ENCODE data around the gene PNKP. TPM values are rescaled to one million over a fixed set of nuclear protein-coding genes. Genes with fewer than 3 reads are reported as not detected.

PNKP gene
- polyA plus RNA-seq, 1 donor from 2014 or later = 43.1 TPM

- no peaks in the 10 kb centered on the region for H3K9me2 ChIP-seq (ENCODE audit: insufficient read depth, low read length)
- H2AFZ ChIP-seq (ENCODE audit: low read depth, low read length) = no peak overlapping the region
- no peak overlapping the region for H3K9ac ChIP-seq (ENCODE audit: low read length)
- no peaks in the 10 kb centered on the region for H3F3A ChIP-seq (ENCODE audit: insufficient read depth, low read length, poor library complexity, severe bottlenecking)
- H3K79me2 ChIP-seq (replicated peaks; ENCODE audit: insufficient read depth, low read length) = no peaks in the 10 kb centered on the region
- H3K27ac ChIP-seq (ENCODE audit: low read length) = no peak overlapping the region
- H3K36me3 ChIP-seq (ENCODE audit: insufficient read depth, low read length) = no peaks in the 10 kb centered on the region
- no peaks in the 10 kb centered on the region for H3K27me3 ChIP-seq (ENCODE audit: insufficient read depth, low read depth, low read length)
- no peak overlapping the region for H3K4me2 ChIP-seq (ENCODE audit: low read length)
- no peaks in the 10 kb centered on the region for H4K20me1 ChIP-seq (ENCODE audit: insufficient read depth)
- TF ChIP-seq RAD21 (conservative IDR thresholded peaks at IDR 0.05) (no peak), REST (IDR thresholded peaks at IDR 0.05; ENCODE audit: borderline replicate concordance) (no peak), EZH2 (IDR thresholded peaks at IDR 0.05; ENCODE audit: borderline replicate concordance, insufficient read depth, low read length, poor library complexity, severe bottlenecking) (no peak), TAF1 (IDR thresholded peaks at IDR 0.05; ENCODE audit: low read depth) (no peak), POLR2AphosphoS5 (IDR thresholded peaks at IDR 0.05) (no peak), MXI1 (conservative IDR thresholded peaks at IDR 0.05; ENCODE audit: poor library complexity, severe bottlenecking) (no peak), SMC3 (conservative IDR thresholded peaks at IDR 0.05; ENCODE audit: poor library complexity) (no peak), EP300 (conservative IDR thresholded peaks at IDR 0.05; ENCODE audit: poor library complexity, severe bottlenecking) (no peak)
- TF ChIP-seq, protein P1, sequence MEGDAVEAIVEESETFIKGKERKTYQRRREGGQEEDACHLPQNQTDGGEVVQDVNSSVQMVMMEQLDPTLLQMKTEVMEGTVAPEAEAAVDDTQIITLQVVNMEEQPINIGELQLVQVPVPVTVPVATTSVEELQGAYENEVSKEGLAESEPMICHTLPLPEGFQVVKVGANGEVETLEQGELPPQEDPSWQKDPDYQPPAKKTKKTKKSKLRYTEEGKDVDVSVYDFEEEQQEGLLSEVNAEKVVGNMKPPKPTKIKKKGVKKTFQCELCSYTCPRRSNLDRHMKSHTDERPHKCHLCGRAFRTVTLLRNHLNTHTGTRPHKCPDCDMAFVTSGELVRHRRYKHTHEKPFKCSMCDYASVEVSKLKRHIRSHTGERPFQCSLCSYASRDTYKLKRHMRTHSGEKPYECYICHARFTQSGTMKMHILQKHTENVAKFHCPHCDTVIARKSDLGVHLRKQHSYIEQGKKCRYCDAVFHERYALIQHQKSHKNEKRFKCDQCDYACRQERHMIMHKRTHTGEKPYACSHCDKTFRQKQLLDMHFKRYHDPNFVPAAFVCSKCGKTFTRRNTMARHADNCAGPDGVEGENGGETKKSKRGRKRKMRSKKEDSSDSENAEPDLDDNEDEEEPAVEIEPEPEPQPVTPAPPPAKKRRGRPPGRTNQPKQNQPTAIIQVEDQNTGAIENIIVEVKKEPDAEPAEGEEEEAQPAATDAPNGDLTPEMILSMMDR (IDR thresholded peaks at IDR 0.05; ENCODE audit: poor library complexity, severe bottlenecking) = no peak
- no peaks in the 10 kb centered on the region for H3K9me3 ChIP-seq (ENCODE audit: low read length)
- no peak overlapping the region for H3K4me3 ChIP-seq (ENCODE audit: low read length)
Measured at GRCh38 chr19:49829721-49830120, 37.7 kb downstream of the PNKP start.

DNA sequence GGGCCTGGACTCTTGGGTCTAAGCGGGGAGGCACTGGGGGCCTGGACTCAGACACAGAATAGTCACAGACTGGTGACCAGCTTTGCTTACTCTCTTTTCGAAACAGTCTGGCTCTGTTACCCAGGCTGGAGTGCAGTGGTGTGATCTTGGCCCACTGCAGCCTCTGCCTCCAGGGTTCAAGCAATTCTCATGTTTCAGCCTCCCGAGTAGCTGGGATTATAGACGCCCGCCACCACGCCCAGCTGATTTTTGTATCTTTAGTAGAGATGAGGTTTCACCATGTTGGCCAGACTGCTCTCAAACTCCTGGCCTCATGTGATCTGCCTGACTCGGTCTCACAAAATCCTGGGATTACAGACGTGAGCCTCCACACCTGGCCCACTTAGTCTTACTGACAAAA lies 38.2 kb downstream of the PNKP start:
- no peaks in the 10 kb centered on the region for H3K9me3 ChIP-seq (ENCODE audit: low read length)
- H3K9me2 ChIP-seq (ENCODE audit: insufficient read depth, low read length) = no peaks in the 10 kb centered on the region
- no peak overlapping the region for H3K9ac ChIP-seq (ENCODE audit: low read length)
- H3K4me2 ChIP-seq (ENCODE audit: low read length) = no peak overlapping the region
- no peak overlapping the region for H3K4me3 ChIP-seq (ENCODE audit: low read length)
- TF ChIP-seq TAF1 (IDR thresholded peaks at IDR 0.05; ENCODE audit: low read depth) = no peak
- no peak for TF ChIP-seq EP300 (conservative IDR thresholded peaks at IDR 0.05; ENCODE audit: poor library complexity, severe bottlenecking)
- TF ChIP-seq REST (IDR thresholded peaks at IDR 0.05; ENCODE audit: borderline replicate concordance) = no peak
- TF ChIP-seq, protein P1 (IDR thresholded peaks at IDR 0.05; ENCODE audit: poor library complexity, severe bottlenecking) = no peak
- no peak for TF ChIP-seq POLR2AphosphoS5 (IDR thresholded peaks at IDR 0.05)
- TF ChIP-seq SMC3 (conservative IDR thresholded peaks at IDR 0.05; ENCODE audit: poor library complexity) = no peak
- no peak for TF ChIP-seq EZH2 (IDR thresholded peaks at IDR 0.05; ENCODE audit: borderline replicate concordance, insufficient read depth, low read length, poor library complexity, severe bottlenecking)
- TF ChIP-seq MXI1 (conservative IDR thresholded peaks at IDR 0.05; ENCODE audit: poor library complexity, severe bottlenecking) = no peak
- no peak for TF ChIP-seq RAD21 (conservative IDR thresholded peaks at IDR 0.05)
- H3K79me2 ChIP-seq (replicated peaks; ENCODE audit: insufficient read depth, low read length) = peaks cover under 1% of the 10 kb centered on the region
- H3K36me3 ChIP-seq (ENCODE audit: insufficient read depth, low read length) = no peaks in the 10 kb centered on the region
- H3K27me3 ChIP-seq (ENCODE audit: insufficient read depth, low read depth, low read length) = no peaks in the 10 kb centered on the region
- no peaks in the 10 kb centered on the region for H3F3A ChIP-seq (ENCODE audit: insufficient read depth, low read length, poor library complexity, severe bottlenecking)
- no peak overlapping the region for H3K27ac ChIP-seq (ENCODE audit: low read length)
- H4K20me1 ChIP-seq (ENCODE audit: insufficient read depth) = no peaks in the 10 kb centered on the region
- no peak overlapping the region for H2AFZ ChIP-seq (ENCODE audit: low read depth, low read length)

Measured in neural cell (in vitro differentiated cells).